Activated CD4-positive, alpha-beta T cell treated with anti-CD3 and anti-CD28 coated beads, Interleukin-2, amount 10 ng/mL, durations not matched to agents 7 days and 5 days (primary cell): ENCODE measurements around the gene UNC80. TPM values are rescaled to one million over a fixed set of nuclear protein-coding genes. Genes with fewer than 3 reads are reported as not detected.

Experiments
- CTCF ChIA-PET: fragments of 350-600 bp; sonication (Branson Sonifier 250); formaldehyde crosslinking; loops from one replicate; lab custom pipeline; 2021; ENCODE audit warnings: antibody characterized with exemption; lab: Charles Lee
- POLR2A ChIA-PET: fragments of 350-600 bp; sonication (Branson Sonifier 250); formaldehyde crosslinking; loops from one replicate; lab custom pipeline; 2021; ENCODE audit warnings: antibody characterized with exemption; lab: Charles Lee
- DNase-seq: peaks from one replicate; pipeline ENCODE4 v3.0.0-alpha.2; 2020
- H3K27ac Mint-ChIP-seq: one replicate; pipeline ENCODE4 v1.8.0; 2021; ENCODE audit warnings: mild to moderate bottlenecking, moderate library complexity, mixed read lengths
- H3K27me3 Mint-ChIP-seq: one replicate; pipeline ENCODE4 v1.8.0; 2021; ENCODE audit warnings: mixed read lengths
- H3K36me3 Mint-ChIP-seq: one replicate; pipeline ENCODE4 v1.8.0; 2021; ENCODE audit warnings: low read depth, mixed read lengths
- H3K4me1 Mint-ChIP-seq: one replicate; pipeline ENCODE4 v1.8.0; 2021; ENCODE audit warnings: mixed read lengths
- H3K4me3 Mint-ChIP-seq: one replicate; pipeline ENCODE4 v1.8.0; 2021; ENCODE audit warnings: mild to moderate bottlenecking, moderate library complexity, mixed read lengths
- H3K9me3 Mint-ChIP-seq: one replicate; pipeline ENCODE4 v1.8.0; 2021; ENCODE audit warnings: mixed read lengths
- total RNA-seq, 2 experiments: library from RNA; stranded (reverse); gene quantifications; one replicate each; pipeline ENCODE4 v1.2.3, GENCODE V29; 2021

Gene UNC80
- total RNA-seq, 2 experiments from 2014 or later, result not detected

- POLR2A ChIA-PET, result no interaction called here
Observed at GRCh38 chr2:210034087-210034683, 262.6 kb downstream of the UNC80 start.

DNA sequence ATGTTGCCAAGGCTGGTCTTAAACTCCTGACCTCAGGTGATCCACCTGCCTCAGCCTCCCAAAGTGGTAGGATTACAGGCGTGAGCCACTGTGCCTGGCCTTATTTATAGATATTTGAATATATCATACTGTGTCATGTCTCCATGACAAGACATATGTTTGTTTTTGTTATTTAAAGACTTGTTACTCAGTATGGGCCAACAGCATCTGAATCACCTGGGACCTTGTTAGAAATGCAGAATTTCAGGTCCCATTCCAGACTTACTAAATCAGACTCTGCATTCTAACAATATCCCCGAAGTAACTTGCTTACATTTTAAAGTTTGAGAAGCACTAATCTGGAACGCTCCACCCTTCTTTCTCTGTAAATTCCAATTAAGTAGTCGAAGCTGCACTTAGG is 264.0 kb downstream of the UNC80 start:
- H3K27ac Mint-ChIP-seq, result no peak overlapping the region
- no peaks in the 10 kb centered on the region for H3K27me3 Mint-ChIP-seq
- no peaks in the 10 kb centered on the region for H3K4me1 Mint-ChIP-seq
- ChIA-PET POLR2A (no interaction called here), CTCF (no interaction called here)
- H3K4me3 Mint-ChIP-seq, result no peak overlapping the region
- peaks cover 12% of the 10 kb centered on the region for H3K36me3 Mint-ChIP-seq
- no peaks in the 10 kb centered on the region for H3K9me3 Mint-ChIP-seq
- DNase-seq, result no peak

More at GRCh38 chr2:210034087-210034683, 262.6 kb downstream of the UNC80 start:
- Mint-ChIP-seq H3K9me3 (no peaks in the 10 kb centered on the region), H3K4me3 (no peak overlapping the region), H3K27ac (no peak overlapping the region), H3K4me1 (no peaks in the 10 kb centered on the region), H3K27me3 (no peaks in the 10 kb centered on the region), H3K36me3 (peaks cover 12% of the 10 kb centered on the region)
- CTCF ChIA-PET, result interaction anchor here (1.5 kb wide), 1 partner anchor 27 kb away, joined by 3 read pairs; no protein-coding TSS in a partner anchor
- DNase-seq, result no peak

DNA sequence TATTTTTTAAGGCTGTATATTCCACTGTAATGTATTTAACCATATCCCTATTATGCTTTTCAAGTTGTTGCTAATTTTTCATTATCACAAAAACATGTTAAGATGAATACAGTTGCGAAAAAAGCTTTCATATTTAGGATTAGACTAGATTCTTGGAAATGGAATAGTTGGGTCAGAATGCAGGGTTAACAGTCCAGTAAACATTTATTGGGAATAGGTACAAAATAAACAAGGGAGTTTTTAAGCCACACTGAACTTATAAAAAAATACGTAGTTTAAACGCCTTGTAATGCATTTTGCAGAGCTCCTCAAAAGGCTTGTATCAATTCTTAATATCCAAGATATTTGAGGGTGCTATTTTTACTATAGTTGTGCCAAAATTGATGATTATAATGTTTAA is 266.4 kb downstream of the UNC80 start:
- ChIA-PET POLR2A (no interaction called here), CTCF (no interaction called here)
- DNase-seq, result no peak
- H3K4me1 Mint-ChIP-seq, result no peaks in the 10 kb centered on the region
- no peak overlapping the region for H3K4me3 Mint-ChIP-seq
- no peaks in the 10 kb centered on the region for H3K27me3 Mint-ChIP-seq
- H3K27ac Mint-ChIP-seq, result no peak overlapping the region
- H3K36me3 Mint-ChIP-seq, result peaks cover 2% of the 10 kb centered on the region
- no peaks in the 10 kb centered on the region for H3K9me3 Mint-ChIP-seq

DNA sequence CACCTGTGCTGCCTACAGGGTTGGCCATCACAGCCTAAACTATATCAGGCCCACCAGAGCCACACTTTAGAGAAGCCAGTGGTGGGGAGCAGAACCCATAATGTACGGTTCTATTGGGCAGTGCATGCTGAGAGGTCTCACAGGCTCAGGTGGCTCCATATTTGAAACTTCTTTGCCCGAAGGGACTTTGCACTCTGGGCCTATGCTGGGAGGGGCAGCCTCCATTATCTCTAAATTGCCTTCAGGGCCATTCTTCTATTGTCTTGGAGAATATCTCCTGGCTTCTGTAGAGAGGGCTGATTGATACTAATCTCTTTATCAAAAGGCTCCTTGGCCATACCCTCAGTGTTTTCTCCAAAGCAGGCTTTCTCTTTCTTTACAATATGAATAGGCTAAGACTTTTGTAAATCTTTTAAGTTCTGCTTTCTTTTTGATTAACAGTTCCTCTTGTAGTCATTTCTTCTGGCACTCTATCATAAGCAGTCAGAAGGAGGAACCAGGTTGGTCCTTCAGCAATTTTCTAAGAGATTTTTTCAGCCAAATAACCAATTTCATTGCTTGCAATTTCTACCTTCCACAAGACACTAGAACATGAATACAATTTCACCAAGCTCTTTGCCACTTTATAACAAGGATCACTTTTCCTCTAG is 275.3 kb downstream of the UNC80 start:
- Mint-ChIP-seq H3K4me3 (no peak overlapping the region), H3K27me3 (no peaks in the 10 kb centered on the region), H3K36me3 (peaks cover 17% of the 10 kb centered on the region), H3K9me3 (no peaks in the 10 kb centered on the region), H3K4me1 (no peaks in the 10 kb centered on the region), H3K27ac (no peak overlapping the region)
- CTCF ChIA-PET, result no interaction called here
- POLR2A ChIA-PET, result no interaction called here
- DNase-seq, result no peak

Other genes starting within 250 kb of the UNC80 start
- 10 to 100 TPM; 38.1 to 49.2 TPM for gene RPE, start 230.8 kb downstream of the UNC80 start, total RNA-seq